Fibroblast of villous mesenchyme (primary cell): ENCODE data around the gene ZNF735. TPM values are rescaled to one million over a fixed set of nuclear protein-coding genes. Genes with fewer than 3 reads are reported as not detected.
A peak's percentile ranks its signal among the peaks of the same experiment; 100 is the strongest.
"Not testable (repeated sequence)": the region's sequence is repeated elsewhere in the genome, so short reads cannot be mapped to it uniquely, and the experiment has no call there.

ENCODE experiments used
- DNase-seq: peaks from one replicate; pipeline ENCODE4 v3.0.0-alpha.2; 2010; ENCODE audit warnings: low read depth
- H3K4me3 ChIP-seq: 2 replicates; pipeline ENCODE4 v1.5.1; 2011; ENCODE audit warnings: low read depth, mild to moderate bottlenecking, low read length
- total RNA-seq: library from RNA; depleted of rRNA; stranded (reverse); fragments of >200 nt; gene quantifications from 2 replicates; pipeline ENCODE4 v1.2.3, GENCODE V29; 2012
- TF ChIP-seq, protein P1 (sequence below): IDR thresholded peaks from 2 replicates; pipeline ENCODE4 v1.5.1; 2012; ENCODE audit warnings: low read depth, mild to moderate bottlenecking, low read length; ENCODE audit not compliant: insufficient read depth

Gene ZNF735
- total RNA-seq, 1 donor = not detected

DNA sequence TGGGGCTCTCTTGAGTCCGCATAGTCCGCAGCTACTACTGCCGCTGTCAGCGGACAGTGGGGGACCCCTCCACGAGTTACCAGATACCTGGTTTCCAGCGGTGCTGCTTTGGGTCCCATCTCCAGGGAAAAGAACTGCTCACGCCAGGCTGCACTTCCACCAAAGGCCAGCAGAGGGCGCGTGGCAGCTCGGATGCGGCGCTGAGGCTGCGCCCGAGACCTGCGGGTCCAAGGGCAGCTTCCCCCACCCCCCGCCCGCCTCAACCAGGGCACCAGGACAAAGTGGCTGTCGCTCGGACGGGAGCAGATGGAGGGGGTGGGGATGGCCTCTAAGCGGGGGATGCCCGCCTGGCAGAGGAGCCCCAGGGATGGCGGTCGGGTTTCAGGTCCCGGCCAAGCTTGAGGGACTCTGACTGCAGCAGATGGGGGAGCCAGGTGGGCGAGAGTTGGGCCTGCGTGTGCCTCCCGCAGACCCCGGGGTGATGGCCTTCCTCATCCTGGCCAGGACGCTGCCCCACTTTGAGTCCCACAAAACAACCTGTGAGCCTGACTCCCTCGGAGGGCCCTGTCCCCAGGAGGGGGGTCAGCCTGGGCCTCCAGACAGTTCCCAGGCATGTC is 23.8 kb upstream of the ZNF735 start:
- DNase-seq = no peak
- no peak overlapping the region for H3K4me3 ChIP-seq
- TF ChIP-seq, protein P1, sequence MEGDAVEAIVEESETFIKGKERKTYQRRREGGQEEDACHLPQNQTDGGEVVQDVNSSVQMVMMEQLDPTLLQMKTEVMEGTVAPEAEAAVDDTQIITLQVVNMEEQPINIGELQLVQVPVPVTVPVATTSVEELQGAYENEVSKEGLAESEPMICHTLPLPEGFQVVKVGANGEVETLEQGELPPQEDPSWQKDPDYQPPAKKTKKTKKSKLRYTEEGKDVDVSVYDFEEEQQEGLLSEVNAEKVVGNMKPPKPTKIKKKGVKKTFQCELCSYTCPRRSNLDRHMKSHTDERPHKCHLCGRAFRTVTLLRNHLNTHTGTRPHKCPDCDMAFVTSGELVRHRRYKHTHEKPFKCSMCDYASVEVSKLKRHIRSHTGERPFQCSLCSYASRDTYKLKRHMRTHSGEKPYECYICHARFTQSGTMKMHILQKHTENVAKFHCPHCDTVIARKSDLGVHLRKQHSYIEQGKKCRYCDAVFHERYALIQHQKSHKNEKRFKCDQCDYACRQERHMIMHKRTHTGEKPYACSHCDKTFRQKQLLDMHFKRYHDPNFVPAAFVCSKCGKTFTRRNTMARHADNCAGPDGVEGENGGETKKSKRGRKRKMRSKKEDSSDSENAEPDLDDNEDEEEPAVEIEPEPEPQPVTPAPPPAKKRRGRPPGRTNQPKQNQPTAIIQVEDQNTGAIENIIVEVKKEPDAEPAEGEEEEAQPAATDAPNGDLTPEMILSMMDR = peak; percentile 26

DNA sequence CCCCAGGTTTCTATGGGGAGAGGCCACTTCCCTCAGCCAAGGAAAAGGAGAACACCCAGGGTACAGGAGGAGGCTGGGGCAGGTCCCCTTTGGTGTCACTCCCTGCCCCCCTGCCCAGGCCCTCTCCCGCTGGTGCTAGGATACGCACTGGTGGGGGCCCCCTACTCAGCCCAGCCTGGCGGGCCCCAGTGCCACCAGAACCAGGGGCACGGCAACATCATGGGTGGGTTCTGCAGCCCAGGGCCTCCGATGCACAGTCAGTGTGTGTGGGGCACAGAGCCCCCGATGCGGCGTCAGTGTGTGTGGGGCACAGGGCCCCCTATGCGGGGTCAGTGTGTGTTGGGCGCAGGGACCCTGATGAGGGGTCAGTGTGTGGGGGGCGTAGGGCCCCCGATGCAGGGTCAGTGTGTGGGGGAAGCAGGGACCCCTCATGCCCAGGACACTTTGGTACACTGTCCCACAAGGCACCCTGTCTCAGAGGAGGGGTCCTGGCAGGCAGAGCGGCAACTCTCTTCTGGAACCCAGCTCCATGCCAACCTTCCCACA is 23.1 kb upstream of the ZNF735 start:
- DNase-seq = no peak
- TF ChIP-seq, protein P1 = no peak
- no peak overlapping the region for H3K4me3 ChIP-seq

DNA sequence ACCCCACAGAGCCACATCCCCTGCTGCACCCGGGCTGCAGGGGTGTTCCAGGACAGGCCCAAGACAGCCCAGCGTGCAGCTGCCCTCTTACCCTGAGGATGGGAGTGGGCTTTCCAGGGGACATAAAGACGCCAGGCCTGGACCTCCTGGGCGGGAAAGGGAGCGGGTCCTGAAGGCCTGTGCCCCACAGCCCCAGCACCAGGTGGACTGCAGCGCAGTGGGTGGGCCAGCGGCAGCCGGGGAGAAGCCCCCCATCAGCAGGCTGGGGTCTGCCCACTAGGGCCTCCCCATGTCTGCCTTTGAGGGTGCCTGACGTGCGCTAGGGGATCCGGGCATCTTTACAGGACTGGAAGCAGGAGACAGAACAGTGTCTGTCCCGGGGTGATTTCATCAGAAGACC is 22.6 kb upstream of the ZNF735 start:
- DNase-seq = no peak

DNA sequence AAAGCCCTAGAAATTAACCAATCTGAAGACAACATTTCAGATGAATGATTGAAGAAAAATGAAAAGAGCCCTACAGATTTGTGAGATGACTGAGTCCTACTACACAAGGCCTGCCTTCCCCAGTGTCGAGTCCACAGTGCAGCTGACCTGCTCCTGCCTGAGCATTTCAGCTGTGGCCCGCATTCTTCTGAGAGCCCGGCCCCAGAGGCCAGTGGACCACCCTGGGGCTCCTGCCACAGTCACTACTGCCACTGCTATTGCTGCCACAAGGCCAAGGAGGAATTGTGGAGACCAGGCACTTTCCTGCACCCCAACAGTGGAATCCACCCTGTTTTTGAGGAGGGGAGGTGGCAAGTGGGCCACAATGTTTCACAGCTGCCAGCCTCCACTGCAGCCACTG is 19.6 kb upstream of the ZNF735 start:
- TF ChIP-seq, protein P1 = no peak
- DNase-seq = no peak
- H3K4me3 ChIP-seq = no peak overlapping the region

More for the DNA sequence above, 22.6 kb upstream of the ZNF735 start:
- no peak overlapping the region for H3K4me3 ChIP-seq
- TF ChIP-seq, protein P1 = no peak

DNA sequence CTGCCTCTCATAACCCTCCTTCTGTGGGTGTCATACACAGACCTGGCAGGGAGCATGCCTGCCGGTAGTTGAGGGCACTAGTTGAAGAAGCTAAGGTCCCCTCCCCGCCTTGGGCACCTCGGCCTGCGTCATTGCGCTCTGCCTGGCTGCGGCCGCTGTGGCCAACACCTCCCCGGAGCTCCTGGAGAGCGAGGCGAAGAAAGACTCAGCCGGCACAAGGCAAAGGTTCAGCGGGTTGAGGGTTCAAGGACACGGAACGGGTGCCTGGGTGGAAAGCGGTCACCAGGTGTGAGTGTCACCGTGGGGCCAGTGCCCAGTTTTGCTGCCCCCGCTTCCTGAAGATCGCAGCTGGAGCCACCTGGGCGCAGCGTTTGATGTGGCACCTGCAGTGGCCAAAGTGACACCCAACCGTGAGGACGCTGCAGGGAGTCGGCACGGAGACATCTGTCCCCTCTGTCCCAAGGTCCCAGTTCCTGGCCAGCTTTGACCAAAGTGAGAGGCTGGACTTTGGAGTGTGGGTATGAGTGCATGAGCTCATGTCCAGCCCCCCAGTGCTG is 14.8 kb upstream of the ZNF735 start:
- H3K4me3 ChIP-seq = no peak overlapping the region
- DNase-seq = no peak
- TF ChIP-seq, protein P1 = no peak

DNA sequence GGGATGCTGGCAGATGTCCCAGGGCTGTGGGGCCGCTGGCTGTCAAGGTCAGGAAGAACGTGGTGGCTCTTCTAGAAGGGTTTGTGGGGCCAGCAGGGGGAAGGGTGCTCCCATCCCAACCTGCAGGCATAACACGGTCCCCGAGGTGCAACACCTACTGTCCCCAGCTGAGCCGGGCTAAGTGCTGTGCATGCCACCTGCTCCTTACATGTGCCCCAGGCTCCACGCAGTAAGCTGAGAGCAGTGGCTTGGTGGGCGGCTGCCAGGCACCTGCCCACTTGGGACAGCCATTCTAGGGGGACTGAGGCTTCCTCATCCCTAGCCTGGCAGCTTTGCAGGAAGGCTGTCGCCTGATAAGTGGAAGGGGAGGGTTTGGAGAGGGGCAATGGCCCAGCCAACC is 14.2 kb upstream of the ZNF735 start:
- DNase-seq = no peak
- TF ChIP-seq, protein P1 = no peak
- H3K4me3 ChIP-seq = no peak overlapping the region

DNA sequence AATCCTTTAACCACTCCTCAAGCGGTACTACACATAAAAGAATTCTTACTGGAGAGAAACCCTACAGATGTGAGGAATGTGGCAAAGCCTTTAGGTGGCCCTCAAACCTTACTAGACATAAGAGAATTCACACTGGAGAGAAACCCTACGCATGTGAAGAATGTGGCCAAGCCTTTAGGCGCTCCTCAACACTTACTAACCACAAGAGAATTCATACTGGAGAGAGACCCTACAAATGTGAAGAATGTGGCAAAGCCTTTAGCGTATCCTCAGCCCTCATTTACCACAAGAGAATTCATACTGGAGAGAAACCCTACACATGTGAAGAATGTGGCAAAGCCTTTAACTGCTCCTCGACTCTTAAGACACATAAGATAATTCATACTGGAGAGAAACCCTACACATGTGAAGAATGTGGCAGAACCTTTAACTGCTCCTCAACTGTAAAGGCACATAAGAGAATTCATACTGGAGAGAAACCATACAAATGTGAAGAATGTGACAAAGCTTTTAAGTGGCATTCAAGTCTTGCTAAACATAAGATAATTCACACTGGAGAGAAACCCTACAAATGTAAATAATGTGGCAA is 12.8 kb downstream of the ZNF735 start:
- not testable (repeated sequence) for DNase-seq, H3K4me3 ChIP-seq
